Astrocyte (in vitro differentiated cells and primary cell): ENCODE data around the gene AGBL4.
"Not testable (repeated sequence)": the region's sequence is repeated elsewhere in the genome, so short reads cannot be mapped to it uniquely, and the experiment has no call there.

Source experiments
- EZH2 ChIP-seq: IDR thresholded peaks from 2 replicates; pipeline ENCODE4 v1.6.1; 2012; ENCODE audit warnings: mild to moderate bottlenecking, low read length, inconsistent platforms; ENCODE audit not compliant: insufficient read depth
- TF ChIP-seq, protein P1 (sequence below): IDR thresholded peaks from 2 replicates; pipeline ENCODE4 v1.5.1; 2011; ENCODE audit warnings: low read depth, mild to moderate bottlenecking, inconsistent platforms, low read length, moderate library complexity; ENCODE audit not compliant: insufficient read depth

DNA sequence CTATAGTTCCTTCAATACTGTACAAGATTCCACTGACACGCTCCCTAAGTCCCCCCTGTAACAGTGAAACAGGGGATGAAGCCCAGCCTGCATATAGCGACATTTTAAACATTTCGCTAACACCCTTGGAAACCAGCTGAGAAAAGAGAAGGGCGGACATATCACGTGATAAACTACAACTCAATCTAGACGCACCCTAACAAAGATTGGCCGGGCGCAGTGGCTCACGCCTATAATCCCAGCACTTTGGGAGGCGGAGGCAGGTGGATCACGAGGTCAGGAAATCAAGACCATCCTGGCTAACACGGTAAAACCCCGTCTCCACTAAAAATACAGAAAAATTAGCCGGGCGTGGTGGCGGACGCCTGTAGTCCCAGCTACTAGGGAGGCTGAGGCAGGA is 236.7 kb downstream of the AGBL4 start:
- TF ChIP-seq, protein P1, sequence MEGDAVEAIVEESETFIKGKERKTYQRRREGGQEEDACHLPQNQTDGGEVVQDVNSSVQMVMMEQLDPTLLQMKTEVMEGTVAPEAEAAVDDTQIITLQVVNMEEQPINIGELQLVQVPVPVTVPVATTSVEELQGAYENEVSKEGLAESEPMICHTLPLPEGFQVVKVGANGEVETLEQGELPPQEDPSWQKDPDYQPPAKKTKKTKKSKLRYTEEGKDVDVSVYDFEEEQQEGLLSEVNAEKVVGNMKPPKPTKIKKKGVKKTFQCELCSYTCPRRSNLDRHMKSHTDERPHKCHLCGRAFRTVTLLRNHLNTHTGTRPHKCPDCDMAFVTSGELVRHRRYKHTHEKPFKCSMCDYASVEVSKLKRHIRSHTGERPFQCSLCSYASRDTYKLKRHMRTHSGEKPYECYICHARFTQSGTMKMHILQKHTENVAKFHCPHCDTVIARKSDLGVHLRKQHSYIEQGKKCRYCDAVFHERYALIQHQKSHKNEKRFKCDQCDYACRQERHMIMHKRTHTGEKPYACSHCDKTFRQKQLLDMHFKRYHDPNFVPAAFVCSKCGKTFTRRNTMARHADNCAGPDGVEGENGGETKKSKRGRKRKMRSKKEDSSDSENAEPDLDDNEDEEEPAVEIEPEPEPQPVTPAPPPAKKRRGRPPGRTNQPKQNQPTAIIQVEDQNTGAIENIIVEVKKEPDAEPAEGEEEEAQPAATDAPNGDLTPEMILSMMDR: not testable (repeated sequence)
- TF ChIP-seq EZH2: not testable (repeated sequence)
